ENCODE results near the gene HTR6. TPM values are rescaled to one million over a fixed set of nuclear protein-coding genes. Genes with fewer than 3 reads are reported as not detected.
A peak's percentile ranks its signal among the peaks of the same experiment; 100 is the strongest.

Gene HTR6
- total RNA-seq, 4 donors from 2014 or later: not detected

- DNase-seq: peak; percentile 59 to 69
- TF ChIP-seq POLR2A (IDR thresholded peaks at IDR 0.05): no peak
- peak; percentile 78 to 89 (median 80) for TF ChIP-seq CTCF (IDR thresholded peaks at IDR 0.05)
- intact Hi-C loops (cut with DNase I; ENCODE audit: low total_unique reads): no loop called here
- Histone ChIP-seq H3K27me3 (no peaks in the 10 kb centered on the region), H3K36me3 (no peaks in the 10 kb centered on the region), H3K4me3 (no peak overlapping the region), H3K27ac (no peak overlapping the region), H3K4me1 (no peaks in the 10 kb centered on the region), H3K9me3 (no peaks in the 10 kb centered on the region)
Observed at GRCh38 chr1:19704247-19705113, 39.8 kb downstream of the HTR6 start.

- Histone ChIP-seq H3K4me3 (no peak overlapping the region), H3K9me3 (no peaks in the 10 kb centered on the region), H3K4me1 (no peaks in the 10 kb centered on the region), H3K27ac (no peak overlapping the region), H3K27me3 (no peaks in the 10 kb centered on the region), H3K36me3 (no peaks in the 10 kb centered on the region)
- TF ChIP-seq CTCF (IDR thresholded peaks at IDR 0.05) (no peak), POLR2A (IDR thresholded peaks at IDR 0.05) (no peak)
- intact Hi-C loops (cut with DNase I; ENCODE audit: low total_unique reads): no loop called here
- no peak for DNase-seq
Observed at GRCh38 chr1:19705464-19705863, 40.8 kb downstream of the HTR6 start.

GRCh38 chr1:19706136-19706535 is 41.5 kb downstream of the HTR6 start:
- Histone ChIP-seq H3K4me3 (no peak overlapping the region), H3K4me1 (no peaks in the 10 kb centered on the region), H3K9me3 (no peaks in the 10 kb centered on the region), H3K36me3 (no peaks in the 10 kb centered on the region), H3K27me3 (no peaks in the 10 kb centered on the region), H3K27ac (no peak overlapping the region)
- no peak for DNase-seq
- intact Hi-C loops (cut with DNase I; ENCODE audit: low total_unique reads): no loop called here
- no peak for TF ChIP-seq CTCF (IDR thresholded peaks at IDR 0.05)

- no peaks in the 10 kb centered on the region for H3K9me3 ChIP-seq
- no peak for DNase-seq
- H3K27me3 ChIP-seq: no peaks in the 10 kb centered on the region
- no peak for TF ChIP-seq CTCF (IDR thresholded peaks at IDR 0.05)
- no peak for TF ChIP-seq POLR2A (IDR thresholded peaks at IDR 0.05)
- intact Hi-C loops (cut with DNase I; ENCODE audit: low total_unique reads): no loop called here
- no peak overlapping the region for H3K27ac ChIP-seq
- no peaks in the 10 kb centered on the region for H3K4me1 ChIP-seq
- H3K4me3 ChIP-seq: no peak overlapping the region
- H3K36me3 ChIP-seq: no peaks in the 10 kb centered on the region
Observed at GRCh38 chr1:19708567-19709110, 44.0 kb downstream of the HTR6 start.

GRCh38 chr1:19709260-19709793 is 44.7 kb downstream of the HTR6 start:
- intact Hi-C loops (cut with DNase I; ENCODE audit: low total_unique reads): no loop called here
- no peaks in the 10 kb centered on the region for H3K4me1 ChIP-seq
- no peaks in the 10 kb centered on the region for H3K27me3 ChIP-seq
- no peak overlapping the region for H3K4me3 ChIP-seq
- H3K9me3 ChIP-seq: no peaks in the 10 kb centered on the region
- H3K36me3 ChIP-seq: no peaks in the 10 kb centered on the region
- TF ChIP-seq CTCF (IDR thresholded peaks at IDR 0.05) (no peak), POLR2A (IDR thresholded peaks at IDR 0.05) (no peak)
- no peak overlapping the region for H3K27ac ChIP-seq
- DNase-seq: no peak

Data from uterus (tissue), 4 donors.